ENCODE measurements around the gene DNAH2.

The DNAH2 gene

GRCh38 chr17:7814969-7815368 is 97.4 kb downstream of the DNAH2 start:
- H3K4me3 ChIP-seq (ENCODE audit: low read depth, low read length): no peak overlapping the region
- H3K9me3 ChIP-seq (ENCODE audit: control insufficient read depth, insufficient read depth, low read depth, low read length): no peaks in the 10 kb centered on the region
- no peaks in the 10 kb centered on the region for H3K36me3 ChIP-seq (ENCODE audit: control insufficient read depth in 2 of 2, insufficient read depth in 1 of 2, low read length in 2 of 2)
- no peaks in the 10 kb centered on the region for H3K4me1 ChIP-seq (ENCODE audit: control insufficient read depth, insufficient read depth, low read length)
- no peak overlapping the region for H3K27ac ChIP-seq (ENCODE audit: extremely low read depth, low read depth, low read length)
- POLR2A ChIA-PET: no interaction called here
- CTCF ChIA-PET: interaction anchor here (1.3 kb wide), 1 partner anchor 48 kb away, joined by 3 read pairs; no protein-coding TSS in a partner anchor
- no peak for TF ChIP-seq HOXD13 (CRISPR knock-in tag; IDR thresholded peaks at IDR 0.05; ENCODE audit: borderline replicate concordance)
- TF ChIP-seq ZNF530 (tag by site-specific recombination; IDR thresholded peaks at IDR 0.05; ENCODE audit: low read depth): no peak
- no peak for TF ChIP-seq ZNF621 (tag by site-specific recombination; IDR thresholded peaks at IDR 0.05)
- no peak for TF ChIP-seq ZNF138 (tag by site-specific recombination; IDR thresholded peaks at IDR 0.05; ENCODE audit: borderline replicate concordance)
- no peak for TF ChIP-seq ZNF433 (tag by site-specific recombination; IDR thresholded peaks at IDR 0.05; ENCODE audit: low read depth)
- no peak for TF ChIP-seq KLF7 (tag by site-specific recombination; IDR thresholded peaks at IDR 0.05; ENCODE audit: borderline replicate concordance)
- no peak for TF ChIP-seq ZNF558 (tag by site-specific recombination; IDR thresholded peaks at IDR 0.05)
- no peak for TF ChIP-seq ZNF416 (tag by site-specific recombination; IDR thresholded peaks at IDR 0.05)

- no peaks in the 10 kb centered on the region for H3K36me3 ChIP-seq (ENCODE audit: control insufficient read depth in 2 of 2, insufficient read depth in 1 of 2, low read length in 2 of 2)
- H3K4me1 ChIP-seq (ENCODE audit: control insufficient read depth, insufficient read depth, low read length): no peaks in the 10 kb centered on the region
- no peaks in the 10 kb centered on the region for H3K9me3 ChIP-seq (ENCODE audit: control insufficient read depth, insufficient read depth, low read depth, low read length)
- no peak overlapping the region for H3K4me3 ChIP-seq (ENCODE audit: low read depth, low read length)
- ChIA-PET CTCF (interaction anchor here (0.6 to 1.9 kb wide), 11 partner anchors 9 to 240 kb away, joined by 3 to 8 read pairs (median 4); no protein-coding TSS in a partner anchor), POLR2A (interaction anchor here (0.8 kb wide), 1 partner anchor 139 kb away, joined by 3 read pairs; no protein-coding TSS in a partner anchor)
- no peak overlapping the region for H3K27ac ChIP-seq (ENCODE audit: extremely low read depth, low read depth, low read length)
- no peak for TF ChIP-seq FEZF1 (tag by site-specific recombination; IDR thresholded peaks at IDR 0.05)
- no peak for TF ChIP-seq ZNF596 (tag by site-specific recombination; IDR thresholded peaks at IDR 0.05)
- no peak for TF ChIP-seq SP7 (tag by site-specific recombination; IDR thresholded peaks at IDR 0.05)
- TF ChIP-seq IKZF3 (tag by site-specific recombination; IDR thresholded peaks at IDR 0.05): no peak
- TF ChIP-seq ZNF513 (tag by site-specific recombination; IDR thresholded peaks at IDR 0.05): no peak
- no peak for TF ChIP-seq ZNF529 (tag by site-specific recombination; IDR thresholded peaks at IDR 0.05; ENCODE audit: insufficient replicate concordance)
- no peak for TF ChIP-seq ZNF791 (tag by site-specific recombination; IDR thresholded peaks at IDR 0.05)
- no peak for TF ChIP-seq TCF7L2 (IDR thresholded peaks at IDR 0.05; ENCODE audit: borderline replicate concordance, low read depth, low read length)
- no peak for TF ChIP-seq ZNF623 (tag by site-specific recombination; IDR thresholded peaks at IDR 0.05)
- no peak for TF ChIP-seq ZNF629 (tag by site-specific recombination; IDR thresholded peaks at IDR 0.05)
- no peak for TF ChIP-seq ZNF658 (tag by site-specific recombination; IDR thresholded peaks at IDR 0.05)
- TF ChIP-seq ZNF747 (tag by site-specific recombination; IDR thresholded peaks at IDR 0.05): no peak
- no peak for TF ChIP-seq ZNF558 (tag by site-specific recombination; IDR thresholded peaks at IDR 0.05)
- TF ChIP-seq ZNF768 (tag by site-specific recombination; IDR thresholded peaks at IDR 0.05): no peak
- TF ChIP-seq ZNF561 (tag by site-specific recombination; IDR thresholded peaks at IDR 0.05; ENCODE audit: borderline replicate concordance): no peak
- no peak for TF ChIP-seq AEBP2 (tag by site-specific recombination; IDR thresholded peaks at IDR 0.05; ENCODE audit: borderline replicate concordance)
- TF ChIP-seq ZNF664 (tag by site-specific recombination; IDR thresholded peaks at IDR 0.05): no peak
- no peak for TF ChIP-seq GFI1B (tag by site-specific recombination; IDR thresholded peaks at IDR 0.05)
- TF ChIP-seq ZNF292 (tag by site-specific recombination; IDR thresholded peaks at IDR 0.05; ENCODE audit: borderline replicate concordance, low read depth): no peak
- TF ChIP-seq ZNF692 (tag by site-specific recombination; IDR thresholded peaks at IDR 0.05): no peak
Measured at GRCh38 chr17:7816926-7817642, 99.5 kb downstream of the DNAH2 start.

Measured in HEK293 (cell line).